Measurements from ENCODE around the gene TOP3A.
"Not testable (repeated sequence)": the region's sequence is repeated elsewhere in the genome, so short reads cannot be mapped to it uniquely, and the experiment has no call there.

The TOP3A gene

DNA sequence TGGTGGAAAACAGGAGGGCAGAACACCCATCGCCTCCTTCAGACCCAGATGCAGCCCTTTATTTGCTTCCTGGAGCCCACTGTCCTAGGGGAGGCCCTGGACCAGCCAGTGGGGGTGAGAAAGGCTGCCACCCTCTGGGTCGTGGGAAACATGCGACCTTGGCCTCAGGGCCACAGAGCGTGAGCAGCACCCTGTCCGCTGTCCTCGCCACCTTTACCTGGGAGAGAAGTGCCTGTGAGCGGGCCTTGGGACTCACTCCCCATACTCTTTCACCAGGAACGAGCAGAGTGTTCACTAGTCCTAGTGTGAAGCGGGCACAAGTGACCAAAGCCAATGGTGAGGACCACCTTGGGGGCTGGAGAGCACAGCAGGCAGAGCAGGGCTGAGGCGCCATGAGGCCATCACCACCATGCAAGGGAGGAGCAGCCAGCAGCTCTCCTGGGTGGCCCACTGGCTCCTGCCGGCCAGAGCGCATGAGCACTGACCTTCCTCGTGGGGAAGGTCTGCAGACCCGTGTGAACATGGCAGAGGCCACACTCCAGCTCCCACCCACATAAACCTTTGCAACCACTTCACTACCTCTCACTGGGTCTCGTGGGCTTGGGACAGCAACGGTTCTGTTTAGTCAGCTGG, 8.8 kb upstream of the TOP3A start:
- DNase-seq (ENCODE audit: low read depth in 2 of 2) = no peak

DNA sequence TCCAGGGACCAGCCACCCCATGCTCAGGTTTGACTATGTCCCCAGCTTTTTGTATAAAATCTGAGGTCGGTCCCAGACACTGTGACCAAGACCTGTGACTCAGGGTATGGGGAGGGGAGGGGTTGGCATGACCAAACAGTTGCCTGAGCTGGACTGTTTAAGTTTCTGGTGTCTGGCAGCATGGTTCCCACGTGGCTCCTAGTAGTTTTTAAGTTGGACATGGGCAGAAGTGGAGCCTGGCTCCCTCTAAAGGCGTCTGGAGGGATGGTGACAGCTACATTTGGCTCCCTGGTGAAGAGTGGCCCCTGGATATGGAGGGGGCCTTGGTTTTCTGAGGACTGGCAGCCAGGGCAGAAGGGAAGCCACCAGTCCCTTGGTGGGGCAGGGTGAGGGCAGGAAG, 8.2 kb upstream of the TOP3A start:
- DNase-seq (ENCODE audit: low read depth in 2 of 2) = no peak

DNA sequence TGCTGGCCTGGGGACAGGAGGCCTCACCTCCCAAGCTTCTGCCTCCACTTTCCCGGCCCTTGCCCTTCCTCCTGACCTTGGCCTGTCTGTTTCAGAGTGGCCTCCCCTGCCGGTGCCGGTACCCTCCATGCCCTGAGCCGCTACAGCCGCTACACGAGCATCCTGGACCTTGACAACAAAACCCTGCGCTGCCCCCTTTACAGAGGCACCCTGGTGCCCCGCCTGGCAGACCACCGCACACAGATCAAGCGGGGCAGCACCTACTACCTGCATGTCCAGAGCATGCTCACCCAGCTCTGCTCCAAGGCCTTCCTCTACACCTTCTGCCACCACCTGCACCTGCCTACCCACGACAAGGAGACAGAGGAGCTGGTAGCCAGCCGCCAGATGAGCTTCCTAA, 7.7 kb upstream of the TOP3A start:
- no peak for DNase-seq (ENCODE audit: low read depth in 2 of 2)

DNA sequence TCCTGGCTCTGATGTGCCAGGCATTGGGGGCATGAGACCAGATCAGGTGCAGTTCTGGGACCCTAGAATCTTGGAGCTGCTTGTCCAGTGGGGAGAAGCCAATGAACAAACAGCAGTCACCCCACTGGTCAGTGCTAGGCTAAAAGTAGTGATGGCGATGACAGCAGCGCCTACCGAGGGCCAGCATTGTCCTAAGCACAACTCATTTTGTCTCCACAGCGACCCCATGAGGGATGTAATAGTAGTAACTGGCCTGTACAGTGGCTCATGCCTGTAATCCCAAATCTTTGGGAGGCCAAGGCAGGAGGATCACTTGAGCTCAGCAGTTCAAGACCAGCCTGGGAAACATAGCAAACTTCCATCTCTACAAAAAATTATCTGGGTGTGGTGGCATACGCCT, 6.5 kb upstream of the TOP3A start:
- no peak for DNase-seq (ENCODE audit: low read depth in 2 of 2)

DNA sequence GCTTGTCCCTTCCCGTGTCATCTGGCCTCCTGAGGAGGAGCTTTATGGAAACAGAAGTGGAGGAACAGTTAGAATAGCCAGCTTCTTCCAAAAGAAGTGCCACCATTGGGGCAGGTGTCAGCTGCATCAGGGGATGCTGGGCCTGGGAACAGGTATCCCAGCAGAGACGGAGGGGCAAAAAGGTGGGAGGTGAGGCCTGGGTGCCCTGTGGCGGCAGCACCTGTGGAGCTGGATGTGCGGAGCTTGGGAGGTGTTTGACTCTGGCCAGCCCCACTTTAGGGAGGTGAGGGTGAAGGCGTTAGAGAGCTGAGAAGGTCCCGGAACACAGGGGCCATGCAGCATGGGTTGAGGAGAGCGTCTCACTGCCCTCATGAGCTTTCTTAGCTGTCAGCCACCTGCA, 5.5 kb upstream of the TOP3A start:
- DNase-seq (ENCODE audit: low read depth in 2 of 2) = no peak

DNA sequence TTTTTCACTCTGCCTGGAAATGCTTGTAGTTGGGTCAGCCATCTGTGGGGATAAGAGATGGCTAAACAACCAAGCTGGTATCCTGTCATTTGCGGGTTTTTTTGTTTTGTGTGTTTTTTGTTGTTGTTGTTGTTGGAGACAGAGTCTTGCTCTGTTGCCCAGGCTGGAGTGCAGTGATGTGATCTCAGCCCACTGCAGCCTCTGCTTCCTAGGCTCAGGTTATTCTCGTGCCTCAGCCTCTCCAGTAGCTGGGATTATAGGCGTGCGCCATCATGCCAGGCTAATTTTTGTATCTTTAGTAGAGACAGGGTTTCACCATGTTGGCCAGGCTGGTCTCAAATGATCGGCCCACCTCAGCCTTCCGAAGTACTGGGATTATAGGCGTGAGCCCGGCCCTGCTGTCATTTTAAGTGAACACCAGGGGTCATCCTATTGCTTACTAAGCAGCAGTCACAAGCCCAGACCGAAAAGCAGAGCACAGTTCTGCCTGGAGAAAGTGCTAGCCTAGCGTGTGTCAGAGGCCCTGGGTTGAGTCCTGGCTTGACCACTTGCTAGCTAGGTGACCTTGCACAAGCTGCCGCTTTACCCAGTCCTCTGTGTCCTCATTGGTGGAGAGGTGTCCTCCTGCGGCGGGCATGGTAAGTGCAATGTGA, 4.9 kb upstream of the TOP3A start:
- DNase-seq (ENCODE audit: low read depth in 2 of 2) = no peak

DNA sequence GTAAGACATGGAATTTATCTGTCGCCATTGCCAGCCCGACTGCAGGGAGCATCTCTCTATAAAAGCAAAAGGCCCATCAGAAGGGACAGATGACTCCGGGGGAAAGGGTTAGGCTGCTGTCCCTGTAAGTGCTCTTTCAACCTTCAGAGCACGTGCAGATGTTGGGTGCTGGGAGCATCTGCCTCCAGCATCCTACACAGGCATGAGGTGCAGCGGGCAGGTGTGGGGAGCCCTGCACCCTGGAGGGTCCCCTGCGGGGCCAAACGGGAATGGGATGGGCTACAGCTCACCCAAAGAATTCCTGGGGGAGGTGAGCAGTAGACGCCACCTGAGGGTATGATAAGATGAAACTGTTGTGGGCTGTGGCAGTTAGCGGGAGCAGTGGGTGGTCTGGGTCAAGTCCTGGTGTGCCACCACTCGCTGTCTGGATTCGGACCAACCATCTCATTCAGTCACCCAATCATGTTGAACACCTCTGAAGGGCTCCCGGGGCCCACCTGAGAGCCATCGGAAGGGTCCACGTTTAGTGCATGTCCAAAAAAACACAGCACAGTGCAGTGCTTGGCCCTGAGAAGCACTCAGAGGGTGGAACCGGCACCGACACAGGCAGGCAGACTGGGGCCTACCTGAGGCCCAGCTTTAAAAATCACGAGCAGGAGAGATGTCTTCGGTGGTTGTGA, 4.1 kb upstream of the TOP3A start:
- no peak for DNase-seq (ENCODE audit: low read depth in 2 of 2)

DNA sequence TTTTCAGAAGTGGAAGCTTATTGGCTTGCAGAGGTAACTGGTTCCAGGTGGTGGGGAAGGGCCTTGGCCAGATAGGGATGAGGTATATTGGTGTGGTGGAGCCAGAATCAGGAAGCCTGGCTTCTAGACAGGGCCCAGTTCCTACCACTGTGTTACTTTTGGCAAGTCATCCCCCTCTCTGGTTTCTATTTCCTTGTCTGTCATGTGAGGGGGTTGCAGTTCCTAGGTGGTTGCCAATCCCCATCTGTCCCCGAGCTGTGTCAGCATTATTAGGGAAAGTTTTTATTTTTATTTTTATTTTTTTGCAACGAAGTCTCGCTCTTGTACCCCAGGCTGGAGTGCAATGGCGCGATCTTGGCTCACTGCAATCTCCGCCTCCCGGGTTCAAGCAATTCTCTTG, 3.3 kb upstream of the TOP3A start:
- no peak for DNase-seq (ENCODE audit: low read depth in 2 of 2)

DNA sequence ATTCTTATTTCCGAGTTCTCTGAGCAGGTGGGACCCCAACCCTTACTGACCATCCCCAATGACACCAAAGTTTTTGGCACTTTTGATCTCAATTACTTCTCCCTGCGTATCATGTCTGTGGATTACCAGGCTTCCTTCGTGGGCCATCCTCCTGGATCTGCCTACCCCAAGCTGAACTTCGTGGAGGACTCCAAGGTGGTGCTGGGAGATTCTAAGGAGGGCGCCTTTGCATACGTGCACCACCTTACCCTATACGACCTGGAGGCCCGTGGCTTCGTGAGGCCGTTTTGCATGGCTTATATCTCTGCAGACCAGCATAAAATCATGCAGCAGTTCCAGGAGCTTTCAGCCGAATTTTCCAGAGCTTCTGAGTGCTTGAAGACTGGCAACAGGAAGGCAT, 1.2 kb upstream of the TOP3A start:
- no peak for DNase-seq (ENCODE audit: low read depth in 2 of 2)

DNA sequence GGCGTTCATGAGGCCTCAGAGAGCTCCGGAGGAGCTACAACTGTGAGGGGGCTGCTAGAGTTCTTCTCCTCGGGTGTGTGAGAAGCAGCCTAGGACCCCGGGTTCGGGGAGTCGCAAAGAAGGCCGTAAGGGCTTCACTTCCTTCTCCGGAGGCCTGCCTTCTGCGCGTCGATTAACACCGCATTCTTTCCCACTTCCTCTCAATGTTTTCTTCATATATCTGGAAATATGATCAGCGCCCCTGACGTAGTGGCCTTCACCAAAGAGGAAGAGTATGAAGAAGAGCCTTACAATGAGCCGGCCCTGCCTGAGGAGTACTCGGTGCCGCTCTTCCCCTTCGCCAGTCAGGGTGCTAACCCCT, 748 bp upstream of the TOP3A start:
- DNase-seq (ENCODE audit: low read depth in 2 of 2) = no peak

DNA sequence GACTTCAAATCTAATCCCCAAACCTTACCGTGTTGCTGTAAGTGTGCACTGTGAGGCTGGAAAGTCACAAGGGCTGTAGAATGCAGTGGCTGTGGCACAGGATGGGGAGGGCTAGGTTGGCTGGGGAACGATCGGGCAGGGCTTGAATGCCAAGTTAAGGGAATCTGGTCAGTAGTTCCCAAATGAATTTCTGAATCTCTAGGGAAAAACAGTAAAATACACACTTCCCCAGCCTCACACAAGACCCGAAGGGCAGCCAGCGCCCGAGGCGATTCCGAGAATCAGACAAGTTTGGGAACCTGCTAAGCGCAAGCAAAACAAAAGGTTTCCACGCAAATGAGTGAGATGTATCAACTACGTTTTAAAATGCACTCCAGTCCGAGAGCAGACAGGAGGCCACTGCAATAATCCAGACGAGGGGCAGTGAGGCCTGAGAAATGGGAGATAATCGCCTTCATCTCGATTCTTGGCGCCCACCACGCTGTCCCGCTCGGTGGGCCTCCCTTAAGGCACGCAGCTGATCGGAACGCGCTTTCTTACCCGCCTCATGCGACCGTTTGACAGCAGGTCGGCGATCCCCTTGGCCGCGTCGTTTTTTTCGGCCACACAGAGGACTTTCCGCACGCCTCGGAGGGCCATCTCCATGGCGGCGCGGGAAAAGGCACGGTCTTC, 599 bp downstream of the TOP3A start:
- no peak for DNase-seq (ENCODE audit: low read depth in 2 of 2)

DNA sequence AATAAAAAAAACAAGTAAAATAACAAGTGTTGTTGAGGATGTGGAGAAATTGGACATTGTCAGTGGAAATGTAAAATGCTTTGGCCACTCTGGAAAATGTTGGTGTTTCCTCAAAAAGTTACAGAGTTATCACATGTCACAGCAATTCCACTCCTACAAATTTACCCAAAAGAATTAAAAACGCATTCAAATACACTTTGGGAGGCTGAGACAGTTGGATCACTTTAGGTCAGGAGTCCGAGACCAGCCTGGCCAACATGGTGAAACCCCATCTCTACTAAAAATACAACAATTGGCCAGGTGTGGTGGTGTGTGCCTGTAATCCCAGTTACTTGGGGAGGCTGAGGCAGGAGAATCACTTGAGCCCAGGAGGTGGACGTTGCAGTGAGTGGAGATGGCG, 5.6 kb downstream of the TOP3A start:
- DNase-seq (ENCODE audit: low read depth in 2 of 2) = no peak

DNA sequence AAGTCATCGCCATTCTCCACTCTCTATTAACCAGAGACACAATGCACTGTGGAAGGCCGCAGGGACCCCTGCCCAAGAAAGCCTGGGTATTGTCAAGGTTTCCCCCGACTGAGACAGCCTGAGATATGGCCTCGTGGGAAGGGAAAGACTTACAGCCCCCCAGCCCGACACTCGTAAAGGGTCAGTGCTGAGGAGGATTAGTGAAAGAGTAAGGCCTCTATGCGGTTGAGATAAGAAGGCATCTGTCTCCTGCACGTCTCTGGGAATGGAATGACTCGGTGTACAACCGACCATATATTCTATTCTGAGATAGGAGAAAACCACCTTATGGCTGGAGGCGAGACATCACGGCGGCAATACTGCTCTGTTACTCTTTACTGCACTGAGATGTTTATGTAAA, 11.6 kb downstream of the TOP3A start:
- not testable (repeated sequence) for DNase-seq (ENCODE audit: low read depth in 2 of 2)

DNA sequence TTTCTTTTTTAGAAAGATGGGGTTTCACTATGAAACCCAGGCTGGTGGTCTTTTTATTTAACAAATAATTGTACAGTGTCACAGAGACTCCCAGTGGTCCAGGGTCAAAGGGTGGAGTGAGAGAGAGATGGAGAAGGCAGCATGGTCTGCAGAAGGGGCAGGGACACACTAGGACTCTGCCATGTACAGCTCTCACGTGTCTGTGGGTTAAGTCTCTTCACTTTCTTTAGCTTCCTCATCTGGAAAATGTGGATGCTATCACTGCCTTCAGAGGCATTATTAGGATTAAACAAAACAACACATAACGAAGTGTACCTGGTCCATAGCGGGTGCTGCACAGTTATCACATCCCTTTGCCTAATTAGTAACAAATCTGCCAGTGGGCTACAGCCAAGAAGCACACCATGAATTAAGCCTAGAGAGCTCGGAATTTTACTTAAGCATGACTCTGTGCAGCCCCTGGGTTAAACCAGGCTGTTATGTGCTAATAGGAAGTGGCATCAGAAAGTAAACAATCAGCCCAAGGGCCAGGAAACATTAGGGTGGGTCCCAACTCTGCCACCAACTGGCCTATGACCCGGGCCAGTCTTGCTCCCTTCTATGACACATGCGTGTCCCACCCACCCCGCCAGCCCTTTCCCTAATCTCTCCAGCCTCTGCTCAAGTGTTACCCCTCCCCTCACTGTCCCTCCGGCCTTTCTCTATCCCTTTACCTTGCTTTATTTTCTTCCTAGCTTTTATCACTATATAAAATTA, 13.9 kb downstream of the TOP3A start:
- no peak for DNase-seq (ENCODE audit: low read depth in 2 of 2)

DNA sequence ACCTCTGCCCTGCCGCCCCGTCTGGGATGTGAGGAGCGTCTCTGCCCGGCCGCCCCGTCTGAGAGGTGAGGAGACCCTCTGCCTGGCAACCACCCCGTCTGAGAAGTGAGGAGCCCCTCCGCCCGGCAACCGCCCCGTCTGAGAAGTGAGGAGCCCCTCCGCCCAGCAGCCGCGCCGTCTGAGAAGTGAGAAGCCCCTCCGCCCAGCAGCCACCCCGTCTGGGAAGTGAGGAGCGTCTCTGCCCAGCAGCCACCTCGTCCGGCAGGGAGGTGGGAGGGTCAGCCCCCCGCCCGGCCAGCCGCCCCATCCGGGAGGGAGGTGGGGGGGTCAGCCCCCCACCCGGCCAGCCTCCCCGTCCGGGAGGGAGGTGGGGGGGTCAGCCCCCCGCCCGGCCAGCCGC, 16.7 kb downstream of the TOP3A start:
- DNase-seq (ENCODE audit: low read depth in 2 of 2) = not testable (repeated sequence)

DNA sequence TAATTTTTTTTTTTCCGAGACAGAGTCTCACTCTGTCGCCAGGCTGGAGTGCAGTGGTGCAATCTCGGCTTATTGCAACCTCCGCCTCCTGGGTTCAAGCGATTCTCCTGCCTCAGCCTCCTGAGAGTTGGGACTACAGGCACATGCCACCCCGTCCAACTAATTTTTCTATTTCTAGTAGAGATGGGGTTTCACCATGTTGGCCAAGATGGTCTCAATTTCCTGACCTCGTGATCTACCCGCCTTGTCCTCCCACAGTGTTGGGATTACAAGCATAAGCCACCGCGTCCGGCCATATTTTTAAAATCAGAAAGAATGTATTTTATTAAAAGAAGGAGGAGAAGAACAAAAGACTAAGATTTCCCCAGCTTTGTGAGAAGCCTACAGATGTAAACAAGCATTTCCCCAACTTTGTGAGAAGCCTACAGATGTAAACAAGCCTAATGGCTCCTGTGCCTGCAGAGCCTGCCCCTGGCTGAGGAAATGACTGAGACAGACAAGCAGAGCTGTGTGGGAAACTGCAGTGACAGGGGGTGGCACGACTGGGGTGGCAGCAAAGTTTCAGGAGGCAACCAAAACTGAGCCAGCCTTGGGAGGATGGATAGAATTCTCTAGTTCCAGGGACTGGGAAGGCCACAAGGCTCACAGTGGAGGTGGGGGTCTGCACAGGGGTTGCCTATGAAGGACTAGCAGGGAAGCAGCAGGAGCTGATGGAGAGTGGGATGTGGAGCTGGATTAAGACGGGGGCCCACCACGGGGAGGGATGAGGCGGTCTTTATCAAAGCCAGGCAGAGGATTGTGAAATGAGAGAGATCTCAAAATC, 22.9 kb downstream of the TOP3A start:
- DNase-seq (ENCODE audit: low read depth in 2 of 2) = no peak

DNA sequence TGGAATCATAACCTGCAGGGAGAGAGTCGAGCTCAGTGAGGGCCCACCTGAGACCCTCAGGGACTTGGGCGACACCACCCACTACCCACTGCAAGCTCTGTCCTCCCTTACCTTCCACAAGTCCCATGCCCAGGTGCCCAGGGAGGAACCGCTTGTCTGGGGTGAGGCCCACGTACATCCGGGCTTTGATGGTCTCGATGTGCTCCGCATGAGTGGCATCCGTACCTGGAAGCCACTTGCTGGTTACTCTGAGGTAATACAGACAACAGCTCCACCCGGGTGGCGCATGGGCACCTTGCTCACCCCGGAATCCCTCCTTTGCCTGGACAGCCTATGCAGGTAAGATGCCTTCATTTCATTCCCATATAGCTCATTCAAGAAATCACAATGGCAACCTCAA, 29.5 kb downstream of the TOP3A start:
- DNase-seq (ENCODE audit: low read depth in 2 of 2) = no peak

DNA sequence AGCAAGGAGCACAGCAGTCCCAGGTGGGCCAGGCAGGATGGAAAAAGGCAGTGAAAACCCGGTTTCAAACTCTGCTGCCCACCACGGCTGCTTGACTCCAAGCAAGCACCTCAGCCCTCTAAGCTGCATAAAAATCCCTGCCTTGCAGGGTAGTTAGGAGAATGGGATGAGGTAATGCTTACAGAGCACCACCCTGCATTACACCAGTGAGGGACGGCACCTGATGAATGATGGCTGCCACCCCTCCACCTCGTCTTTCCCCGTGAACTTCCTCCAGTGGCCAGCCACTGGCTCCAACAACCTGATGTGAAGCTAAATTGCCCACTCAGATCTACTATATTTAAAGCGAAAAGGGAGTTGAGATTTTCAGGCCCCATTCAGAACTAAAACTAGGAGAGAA, 33.0 kb downstream of the TOP3A start:
- DNase-seq (ENCODE audit: low read depth in 2 of 2) = no peak

DNA sequence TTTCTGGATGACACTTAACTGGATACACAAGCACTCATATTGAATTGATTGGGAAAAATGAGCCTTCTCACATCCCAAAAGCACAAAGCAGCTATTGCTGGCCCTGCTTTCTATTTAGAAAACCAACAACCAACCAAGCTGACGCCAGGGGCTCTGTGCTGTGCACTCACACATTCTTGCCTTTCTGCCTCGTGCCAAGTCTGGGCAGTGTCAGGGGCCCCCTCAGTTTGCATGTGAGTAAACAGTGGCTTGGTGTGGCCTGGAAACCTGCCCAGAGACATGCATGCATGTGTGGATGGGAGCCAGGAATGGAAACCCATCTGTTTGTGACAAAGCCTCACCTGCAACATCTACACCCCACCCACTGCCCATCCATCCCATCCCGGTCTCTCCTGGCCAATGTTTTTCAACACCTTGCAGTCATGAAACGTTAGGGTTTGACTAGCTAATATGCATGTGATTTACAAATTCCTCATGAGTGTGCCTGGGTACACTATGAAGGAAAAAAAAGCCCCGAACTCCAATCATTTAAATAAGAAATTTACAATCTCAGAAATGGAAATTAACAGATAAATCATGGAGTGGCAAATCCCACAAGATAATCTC, 33.9 kb downstream of the TOP3A start:
- no peak for DNase-seq (ENCODE audit: low read depth in 2 of 2)

DNA sequence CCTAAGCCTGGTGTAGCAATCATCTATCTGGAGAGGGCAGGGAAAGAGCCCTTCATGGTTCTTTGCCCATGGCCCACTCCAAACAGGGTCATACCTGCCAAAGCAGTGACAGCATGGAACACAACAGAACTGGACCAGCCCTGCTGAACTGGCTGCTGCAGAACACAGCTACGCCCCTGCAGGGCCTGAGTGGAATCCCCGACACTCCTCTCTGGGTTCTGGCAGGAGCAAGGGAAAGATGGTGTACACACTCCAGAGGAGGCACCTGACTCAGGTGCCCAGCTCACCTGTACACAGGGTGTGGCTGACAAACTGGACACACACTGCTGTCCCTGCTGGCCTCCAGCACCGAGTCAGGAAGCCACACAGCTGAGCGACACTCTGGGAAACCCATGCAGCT, 34.5 kb downstream of the TOP3A start:
- no peak for DNase-seq (ENCODE audit: low read depth in 2 of 2)

DNA sequence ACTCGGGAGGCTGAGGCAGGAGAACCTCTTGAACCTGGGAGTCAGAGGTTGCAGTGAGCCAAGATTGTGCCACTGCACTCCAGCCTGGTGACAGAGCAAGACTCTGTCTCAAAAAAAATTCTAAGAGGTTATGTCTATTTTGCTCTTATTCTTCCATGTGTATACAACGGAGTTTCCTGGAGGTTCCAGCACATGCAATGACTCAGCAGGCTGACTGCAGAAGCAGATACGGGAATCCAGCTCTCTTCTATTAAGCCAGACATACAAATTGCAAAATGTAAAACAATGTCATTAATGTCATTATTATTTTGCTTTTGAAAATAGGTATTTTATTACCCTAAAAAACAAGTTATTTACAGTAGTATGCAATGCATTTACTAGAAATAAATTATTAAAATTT, 35.9 kb downstream of the TOP3A start:
- DNase-seq (ENCODE audit: low read depth in 2 of 2) = no peak
